Psoas muscle (tissue), 8 donors: ENCODE results near the gene NEK2. TPM values are rescaled to one million over a fixed set of nuclear protein-coding genes. Genes with fewer than 3 reads are reported as not detected.
A peak's percentile ranks its signal among the peaks of the same experiment; 100 is the strongest.

Experiments
- ATAC-seq, 4 donors: fragments of 200-7000 bp; cut with Tn5 transposase; one replicate each; pipeline ENCODE4 v1.9.1; 2020; ENCODE audit warnings: moderate library complexity in 3 of 4, mild to moderate bottlenecking in 2 of 4
- DNase-seq, 2 donors: peaks; one replicate each; pipeline ENCODE4 v3.0.0-alpha.2; 2020
- H3K27ac ChIP-seq: fragments of 200-600 bp; one replicate; pipeline ENCODE4 v1.8.0; 2022
- H3K27me3 ChIP-seq, 3 donors: fragments of 200-600 bp in 1 of 3; one replicate each; pipeline versions ENCODE4 v1.6.1 to v1.8.0; 2013 to 2022; ENCODE audit warnings: low read length in 2 of 3, mild to moderate bottlenecking in 2 of 3, moderate library complexity in 1 of 3; ENCODE audit not compliant: insufficient read depth in 3 of 3
- H3K36me3 ChIP-seq, 2 donors: fragments of 200-600 bp in 1 of 2; one replicate each; pipeline versions ENCODE4 v1.6.1 to v1.8.0; 2013 to 2022; ENCODE audit warnings: low read depth in 1 of 2, mild to moderate bottlenecking in 1 of 2, moderate library complexity in 1 of 2; ENCODE audit not compliant: insufficient read depth in 1 of 2
- H3K4me1 ChIP-seq: fragments of 200-600 bp; one replicate; pipeline ENCODE4 v1.8.0; 2022
- H3K4me3 ChIP-seq: fragments of 200-600 bp; one replicate; pipeline ENCODE4 v1.8.0; 2022; ENCODE audit warnings: mild to moderate bottlenecking
- H3K9me3 ChIP-seq: fragments of 200-600 bp; one replicate; pipeline ENCODE4 v1.8.0; 2022
- CTCF ChIP-seq: fragments of 200-600 bp; IDR thresholded peaks from one replicate; pipeline ENCODE4 v1.8.0; 2022; ENCODE audit warnings: antibody characterized with exemption
- WGBS, 3 donors: extraction: QIAGEN DNeasy Blood & Tissue Kit; methylation state at CpG; one replicate each; pipeline versions ENCODE4 v1.1.6 to v1.1.7; 2013; 5-methylcytosine and 5-hydroxymethylcytosine counted together
- intact Hi-C, 2 donors: fragments of 100-400 bp; cut with DNase I; formaldehyde crosslinking; loops; one replicate each; pipeline versions ENCODE4 v1.11.0 to v1.14.2; 2022
- polyA plus RNA-seq, 3 donors: library from polyadenylated mRNA; stranded (reverse); fragments of 200-250 nt; gene quantifications; one replicate each; pipeline ENCODE4 v1.2.3, GENCODE V29; 2013
- total RNA-seq, 4 donors: library from RNA; stranded (reverse); fragmentation: NEBNext Ultra II Directional in 2 of 4; extraction: Animal tissue kit (Norgen Biotek cat#: 25700) in 2 of 4; gene quantifications; one replicate each; pipeline versions ENCODE4 v1.2.1 to v1.2.4, GENCODE V29; 2021 to 2023
- donor health status: healthy with polysubstance abuse.
- donor health status: DM: no; HTN: no; CAD: no; lungs with moderate emphysema.
- donor health status: Bipolar disorder and iron deficiency.
- donor health status: healthy.
- donor health status: DM: yes; HTN: yes; CAD: no.
- donor health status: DM: no; HTN: no; CAD: no.
- donor health status: DM: no; HTN: no; CAD: no.
- donor health status: DM: yes; HTN: yes; CAD: no.

Gene NEK2
- total and polyA plus RNA-seq, 7 donors: 0.03 to 0.04 TPM; not detected in 5

DNA sequence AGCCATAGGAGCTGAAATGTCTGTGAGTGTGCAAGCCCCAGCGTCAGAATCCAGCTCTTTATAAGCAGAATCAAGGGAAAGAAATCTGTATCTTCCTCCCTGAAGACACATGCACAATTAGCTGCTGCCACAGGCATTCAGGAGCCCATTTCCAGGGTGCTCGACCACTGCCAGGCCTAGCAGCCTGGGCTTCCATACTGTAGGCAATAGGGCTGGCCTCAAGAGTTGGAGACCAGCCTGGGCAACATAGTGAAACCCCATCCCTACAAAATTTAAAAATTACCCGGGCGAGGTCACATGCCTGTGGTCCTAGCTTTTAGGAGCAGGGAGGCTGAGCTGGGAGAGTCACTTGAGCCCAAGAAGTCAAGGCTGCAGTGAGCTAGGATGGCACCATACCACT, 41.0 kb downstream of the NEK2 start:
- no peaks in the 10 kb centered on the region for H3K9me3 ChIP-seq
- H3K27ac ChIP-seq: no peak overlapping the region
- H3K36me3 ChIP-seq: no peaks in the 10 kb centered on the region
- no peaks in the 10 kb centered on the region for H3K27me3 ChIP-seq
- H3K4me3 ChIP-seq: no peak overlapping the region
- no peak for DNase-seq
- 88 to 99% (median 91%) methylated on average over 4 of the region's 4 CpGs for WGBS, 3 donors
- H3K4me1 ChIP-seq: no peaks in the 10 kb centered on the region
- intact Hi-C loops: no loop called here
- TF ChIP-seq CTCF: no peak
- ATAC-seq: no peak

DNA sequence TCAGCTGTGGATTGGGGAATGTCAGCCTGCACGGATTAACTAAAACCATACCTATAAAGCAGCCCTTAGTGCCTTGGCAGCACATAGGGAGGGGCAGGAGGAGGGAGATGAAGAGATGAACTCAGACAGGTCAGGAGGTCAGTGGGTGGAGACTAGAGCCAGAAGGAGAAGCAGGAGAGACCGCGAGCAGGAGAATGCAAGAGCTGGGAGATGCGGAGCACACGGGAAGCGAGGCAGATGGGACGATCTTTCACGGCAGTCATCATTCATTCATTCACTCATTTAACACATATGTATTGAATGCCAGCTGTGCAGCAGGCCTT, 41.9 kb downstream of the NEK2 start:
- Histone ChIP-seq H3K9me3 (no peaks in the 10 kb centered on the region), H3K27me3 (no peaks in the 10 kb centered on the region), H3K4me3 (no peak overlapping the region), H3K36me3 (no peaks in the 10 kb centered on the region), H3K4me1 (no peaks in the 10 kb centered on the region), H3K27ac (no peak overlapping the region)
- 71 to 79% (median 79%) methylated on average over 8 of the region's 8 CpGs for WGBS, 3 donors
- no peak for TF ChIP-seq CTCF
- ATAC-seq (no peak), DNase-seq (no peak)
- intact Hi-C loops: no loop called here

GRCh38 chr1:211632808-211633523, 42.5 kb downstream of the NEK2 start:
- ATAC-seq: peak in 3 of 4 donors; percentile 37 to 57 (median 46)
- H3K4me3 ChIP-seq: no peak overlapping the region
- no peaks in the 10 kb centered on the region for H3K27me3 ChIP-seq
- no peak overlapping the region for H3K27ac ChIP-seq
- no peak for TF ChIP-seq CTCF
- intact Hi-C loops: no loop called here
- WGBS, 3 donors: 26 to 51% (median 39%) methylated on average over 13 of the region's 13 CpGs
- DNase-seq: no peak
- H3K9me3 ChIP-seq: no peaks in the 10 kb centered on the region
- H3K36me3 ChIP-seq: no peaks in the 10 kb centered on the region
- no peaks in the 10 kb centered on the region for H3K4me1 ChIP-seq

DNA sequence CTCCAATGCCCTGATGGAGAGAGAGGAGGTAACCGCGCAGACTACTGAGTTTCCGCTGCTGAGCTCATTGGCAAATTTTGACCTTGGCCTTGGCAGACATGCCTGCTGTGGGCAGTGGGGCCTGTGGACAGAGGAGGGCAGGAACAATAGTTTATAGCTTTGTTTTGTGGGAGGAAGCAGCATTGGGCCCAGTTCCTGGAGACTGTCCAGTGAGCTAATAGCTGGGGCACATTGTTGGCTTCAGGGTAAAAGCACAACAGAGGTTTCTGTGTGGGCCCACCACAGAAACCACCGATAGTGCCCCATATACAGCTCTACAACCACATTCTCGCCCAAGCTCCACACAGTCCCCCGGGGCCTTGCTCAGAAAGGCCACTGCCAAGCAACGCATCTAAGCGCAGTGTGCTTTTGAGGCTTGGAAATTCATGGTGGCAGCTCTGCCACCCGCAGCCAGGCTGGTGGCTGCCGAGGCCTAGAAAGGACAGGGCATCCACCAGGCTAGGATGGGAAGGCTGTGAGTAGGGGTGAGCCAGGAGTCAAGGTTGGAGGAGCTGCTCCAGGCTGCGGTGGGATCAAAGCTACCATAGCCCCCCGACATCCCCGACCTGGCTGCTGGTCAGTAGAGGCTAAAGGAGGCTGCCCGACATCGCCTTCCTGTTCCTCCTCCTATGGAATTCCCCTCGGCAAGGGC, 43.2 kb downstream of the NEK2 start:
- TF ChIP-seq CTCF: no peak
- Histone ChIP-seq H3K4me3 (no peak overlapping the region), H3K4me1 (no peaks in the 10 kb centered on the region), H3K36me3 (no peaks in the 10 kb centered on the region), H3K9me3 (no peaks in the 10 kb centered on the region), H3K27me3 (no peaks in the 10 kb centered on the region), H3K27ac (no peak overlapping the region)
- ATAC-seq (no peak), DNase-seq (no peak)
- intact Hi-C loops: no loop called here
- WGBS, 3 donors: 75 to 85% (median 82%) methylated on average over 16 of the region's 16 CpGs

DNA sequence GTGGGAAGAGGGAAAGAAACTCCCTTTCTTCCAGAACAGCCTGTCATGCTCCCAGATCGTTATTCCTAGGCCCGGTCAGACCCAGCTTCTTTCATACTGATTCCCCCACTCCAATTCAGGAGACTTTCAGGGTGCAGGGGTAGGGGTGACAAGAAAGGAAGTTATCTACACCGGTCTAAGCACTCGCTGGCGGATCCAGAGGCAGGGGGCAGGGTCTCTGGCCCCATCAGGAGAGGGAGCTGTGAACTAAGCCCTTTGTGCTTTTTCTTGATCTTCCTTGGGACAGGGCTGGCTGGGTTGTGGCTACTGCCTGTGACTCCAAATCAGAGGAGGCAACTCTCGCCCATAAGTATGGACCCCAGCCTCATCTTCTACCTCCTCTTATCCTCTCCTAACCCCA, 44.3 kb downstream of the NEK2 start:
- Histone ChIP-seq H3K9me3 (no peaks in the 10 kb centered on the region), H3K4me1 (no peaks in the 10 kb centered on the region), H3K27ac (no peak overlapping the region), H3K4me3 (no peak overlapping the region), H3K27me3 (no peaks in the 10 kb centered on the region), H3K36me3 (no peaks in the 10 kb centered on the region)
- TF ChIP-seq CTCF: no peak
- WGBS, 3 donors: 92 to 97% (median 94%) methylated on average over 6 of the region's 6 CpGs
- intact Hi-C loops: no loop called here
- DNase-seq (no peak), ATAC-seq (no peak)
